Measurements from ENCODE around the gene CHST11. TPM values are rescaled to one million over a fixed set of nuclear protein-coding genes. Genes with fewer than 3 reads are reported as not detected.

The CHST11 gene
- polyA plus RNA-seq, 1 donor, result 2.0 TPM

DNA sequence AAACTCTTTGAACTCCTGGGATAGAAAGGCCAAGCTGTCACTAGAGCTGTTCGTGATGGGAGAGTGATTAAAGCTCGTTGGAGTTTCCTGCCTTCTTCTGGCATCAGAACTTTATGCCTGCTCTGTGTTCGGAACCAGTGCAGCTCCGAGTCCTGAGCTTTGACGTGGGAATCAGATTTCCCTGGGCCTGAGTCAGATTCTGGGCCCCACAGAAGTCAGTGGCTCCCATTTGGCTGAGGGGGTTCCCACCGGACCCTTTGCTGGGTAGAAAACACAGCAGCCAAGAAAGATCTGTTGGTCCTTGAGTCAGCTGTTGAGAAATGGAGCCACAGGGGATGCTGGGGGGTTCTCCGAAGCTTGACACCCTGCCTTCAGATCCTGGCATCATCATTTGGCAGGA lies 238.0 kb downstream of the CHST11 start:
- DNase-seq (ENCODE audit: low read depth), result no peak

DNA sequence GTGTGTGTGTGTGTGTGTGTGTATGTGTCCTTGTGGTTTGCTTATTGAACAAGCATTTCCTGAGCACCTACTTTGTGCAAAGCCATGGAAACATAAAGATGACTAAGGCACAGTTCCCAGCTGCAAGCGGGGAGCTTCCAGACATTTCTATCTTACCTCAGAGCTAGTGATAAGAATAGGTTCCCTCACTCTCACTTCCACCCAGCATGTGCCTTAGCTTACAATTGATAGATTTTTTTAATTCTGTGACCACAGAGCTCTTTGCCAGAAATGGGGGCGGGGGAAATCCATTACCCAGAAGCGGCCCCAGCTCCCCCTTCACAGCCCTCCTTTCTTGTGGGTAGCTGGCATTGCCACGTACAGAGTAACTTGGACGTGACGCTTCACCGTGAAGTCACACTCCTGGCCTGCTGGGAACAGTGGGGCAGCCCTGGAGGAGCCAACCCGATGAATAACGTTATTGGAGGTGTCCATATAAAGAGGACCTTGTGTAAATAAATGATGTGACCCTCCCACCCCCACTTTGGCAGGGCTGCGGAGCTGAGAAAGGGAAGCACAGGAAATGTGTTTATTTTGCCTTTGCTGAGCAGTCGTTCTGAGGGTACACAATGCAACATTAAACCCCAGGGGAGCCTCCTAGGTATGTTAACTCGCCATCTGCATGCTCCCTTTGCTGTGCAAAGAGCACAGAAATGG lies 238.9 kb downstream of the CHST11 start:
- no peak for DNase-seq (ENCODE audit: low read depth)

DNA sequence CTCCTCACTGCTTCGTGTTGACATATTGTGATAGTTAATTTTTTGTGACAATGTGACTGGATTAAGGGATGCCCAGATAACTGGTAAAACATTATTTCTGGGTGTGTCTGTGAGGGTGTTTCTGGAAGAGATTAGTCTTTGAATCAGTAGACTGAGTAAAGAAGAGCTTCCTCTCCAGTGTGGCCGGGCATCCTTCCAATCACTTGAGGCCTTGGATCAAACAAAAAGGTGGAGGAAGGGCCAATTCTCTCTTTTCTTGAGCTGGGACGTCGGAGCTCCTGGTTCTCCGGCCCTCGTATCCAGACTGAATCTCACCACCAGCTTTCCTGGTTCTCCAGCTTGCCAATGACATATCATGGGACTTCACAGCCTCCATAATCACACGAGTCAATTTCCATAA lies 240.4 kb downstream of the CHST11 start:
- no peak for DNase-seq (ENCODE audit: low read depth)

DNA sequence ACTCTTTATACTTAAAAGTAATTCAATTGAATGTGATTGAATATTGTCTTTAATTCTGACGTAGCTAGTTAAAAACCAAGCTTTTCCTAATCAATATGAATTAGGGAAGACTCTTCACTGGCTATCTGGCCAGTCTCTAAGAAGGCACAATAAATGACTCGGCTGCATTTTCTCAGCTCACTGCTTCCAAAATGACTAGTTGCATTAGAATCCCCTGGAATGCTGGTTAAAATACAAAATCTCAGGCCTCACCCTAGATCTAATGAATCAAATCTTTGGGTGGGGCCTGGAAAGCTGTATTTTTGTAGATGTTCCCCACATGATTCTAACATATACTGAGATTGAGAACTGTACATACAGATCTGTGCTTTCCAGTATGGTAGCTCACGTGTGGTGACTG lies 242.1 kb downstream of the CHST11 start:
- no peak for DNase-seq (ENCODE audit: low read depth)

DNA sequence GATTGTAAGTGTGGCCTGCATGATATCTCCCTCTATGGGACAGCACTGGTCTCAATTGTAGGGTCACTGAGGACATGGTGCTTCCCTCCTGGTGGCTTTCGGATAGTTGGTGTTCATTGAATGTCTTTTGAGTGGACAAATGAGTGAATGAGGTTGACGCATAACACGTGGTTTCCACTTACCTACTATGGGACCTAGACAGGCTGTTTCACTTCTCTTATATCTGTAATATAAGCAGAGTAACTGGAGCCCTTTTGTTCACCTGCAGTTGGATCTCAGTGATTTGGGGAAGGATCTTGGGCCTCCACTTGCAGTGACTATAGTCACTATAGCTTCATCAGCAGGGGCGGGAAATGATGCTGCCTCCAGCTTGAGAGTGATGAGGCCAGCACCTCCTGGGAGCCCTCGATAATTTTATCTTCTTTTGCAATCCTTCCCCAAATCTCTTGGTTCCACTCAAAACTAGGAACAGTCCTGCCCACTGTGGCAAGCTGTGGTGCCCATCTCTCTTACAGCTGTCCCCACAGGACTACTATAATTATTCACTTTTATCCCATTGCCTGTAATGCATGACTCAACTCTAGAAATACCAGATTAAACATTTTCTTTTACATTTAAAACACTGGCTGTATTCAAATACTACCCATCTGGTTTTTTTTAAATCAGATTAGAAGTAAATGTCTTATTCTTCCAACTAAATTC lies 242.9 kb downstream of the CHST11 start:
- DNase-seq (ENCODE audit: low read depth), result no peak

DNA sequence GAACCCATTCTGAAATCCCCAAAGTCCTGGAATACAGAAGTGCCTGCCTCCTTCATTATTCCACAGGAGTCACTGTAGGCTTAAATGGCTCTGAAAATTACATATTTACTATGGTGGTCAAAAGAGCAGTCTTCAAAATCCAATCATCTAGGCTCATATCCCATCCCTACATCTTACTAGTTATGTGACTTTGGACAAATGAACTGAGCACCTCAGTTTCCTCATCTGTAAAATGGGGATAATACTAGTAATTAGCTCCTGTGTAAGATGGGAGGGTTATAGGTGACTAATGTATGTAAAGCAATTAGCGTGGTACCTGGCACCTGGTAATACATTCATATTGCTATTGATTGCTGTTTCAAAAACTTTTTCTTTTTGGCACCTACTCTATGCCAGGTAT lies 243.6 kb downstream of the CHST11 start:
- no peak for DNase-seq (ENCODE audit: low read depth)

DNA sequence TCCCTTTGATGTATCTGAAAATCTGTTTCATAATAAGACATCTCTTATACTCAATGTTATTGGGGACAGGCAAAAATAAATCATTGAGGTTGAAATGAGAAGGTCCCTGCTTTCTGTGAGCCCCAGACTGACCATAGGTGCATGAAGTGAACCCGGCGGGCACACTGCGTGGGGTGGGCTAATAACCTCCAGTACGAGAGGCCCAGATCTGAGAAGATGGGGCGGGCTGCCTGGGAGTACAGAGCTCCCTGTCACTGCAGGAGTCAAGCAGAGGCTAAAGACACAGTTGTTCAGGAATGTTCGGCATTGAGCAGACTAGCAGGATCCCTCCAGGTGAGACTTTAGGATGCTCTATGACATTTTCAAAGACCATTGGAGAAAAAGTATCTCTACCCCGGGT lies 244.6 kb downstream of the CHST11 start:
- DNase-seq (ENCODE audit: low read depth), result no peak

DNA sequence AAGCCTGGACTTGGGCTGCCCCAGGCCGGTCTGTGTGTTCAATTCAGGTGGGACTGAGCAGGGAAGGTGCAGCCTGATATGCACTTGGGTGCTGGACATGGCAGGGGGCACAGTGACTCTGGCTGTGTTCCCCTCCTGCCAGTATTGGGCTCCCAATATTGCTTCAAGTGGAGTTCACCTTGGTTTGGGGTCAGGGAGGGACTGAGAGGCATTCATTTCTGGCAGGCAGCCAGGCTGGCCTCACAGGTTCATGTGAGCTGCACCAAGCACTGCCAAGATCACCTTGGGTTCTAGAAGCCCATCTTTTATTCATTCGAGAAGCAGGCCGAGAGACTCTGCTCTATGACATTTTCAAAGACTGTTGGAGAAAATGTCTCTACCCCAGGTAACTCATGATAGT lies 245.0 kb downstream of the CHST11 start:
- no peak for DNase-seq (ENCODE audit: low read depth)

DNA sequence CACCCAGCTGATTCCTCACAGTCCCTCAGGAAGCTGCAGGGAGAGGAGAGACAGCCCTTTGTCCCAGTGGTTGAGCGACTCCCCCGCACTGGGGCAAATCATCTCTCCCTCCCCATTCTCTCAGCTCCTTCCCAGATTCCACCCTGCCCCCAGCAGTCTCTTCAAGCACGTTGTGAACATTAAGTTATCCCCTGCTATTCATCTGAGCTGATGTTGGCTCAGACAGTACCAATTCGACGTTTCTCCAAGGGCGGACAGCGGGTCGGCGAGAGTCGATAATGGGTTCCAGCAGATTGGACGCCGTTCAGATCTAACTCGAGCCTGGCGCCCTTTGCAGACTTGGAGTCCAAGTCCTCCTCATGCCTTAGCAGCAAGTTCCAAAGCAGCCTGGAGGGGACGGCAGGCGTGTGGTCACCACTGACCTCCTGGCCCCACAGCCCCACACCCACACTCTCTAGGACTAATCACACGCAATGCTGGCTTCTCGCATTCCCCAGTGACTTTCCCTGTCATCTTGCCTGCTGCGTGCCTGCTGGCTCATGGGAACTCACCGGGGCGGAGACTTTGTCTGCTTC lies 245.9 kb downstream of the CHST11 start:
- peak; percentile 47 for DNase-seq (ENCODE audit: low read depth)

DNA sequence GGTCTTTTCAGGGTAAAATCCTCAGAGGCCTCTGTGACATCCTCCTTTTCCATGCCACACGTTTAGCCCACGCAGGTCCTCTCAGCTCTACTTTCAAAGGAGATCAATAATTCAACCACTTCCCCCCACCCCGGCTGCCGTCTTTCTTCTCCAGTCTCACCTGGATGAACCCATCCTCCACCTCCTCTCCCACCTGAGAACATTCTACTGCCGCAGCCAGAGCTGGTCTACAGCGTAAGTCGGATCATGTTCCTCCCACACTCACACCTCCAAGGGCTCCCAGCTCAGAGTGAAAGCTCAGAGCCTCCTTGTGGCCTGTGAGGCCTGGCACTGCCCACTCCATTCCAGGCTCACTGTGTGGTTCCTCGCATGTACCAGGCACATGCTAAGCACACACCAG lies 246.6 kb downstream of the CHST11 start:
- DNase-seq (ENCODE audit: low read depth), result no peak

DNA sequence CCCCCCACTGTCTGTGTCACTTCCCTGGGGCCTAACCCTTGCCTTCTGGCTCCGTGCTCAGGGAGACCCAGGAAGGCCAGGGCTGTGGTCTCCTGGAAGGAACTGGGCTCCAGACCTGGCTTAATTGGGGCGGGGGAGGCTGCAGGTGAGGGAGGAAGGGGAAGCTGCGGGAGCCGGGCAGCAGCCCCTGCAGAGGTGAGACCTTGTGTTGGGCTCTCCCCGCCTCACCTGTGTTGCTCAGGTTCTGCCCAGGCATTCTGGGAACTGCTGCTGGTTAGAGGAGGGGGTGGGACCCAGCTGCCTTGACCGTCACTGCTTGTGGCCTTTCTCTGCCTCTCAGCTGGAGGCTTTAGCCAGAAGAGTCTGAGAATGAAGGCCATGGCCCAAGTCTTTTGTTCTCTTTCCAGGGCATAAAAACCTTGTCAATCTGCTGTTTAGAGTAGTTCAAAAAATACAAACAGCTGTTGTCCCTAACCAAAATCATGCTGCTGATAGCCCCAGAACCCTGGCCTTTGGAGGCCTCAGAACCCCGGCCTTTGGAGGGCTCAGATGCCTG lies 247.6 kb downstream of the CHST11 start:
- DNase-seq (ENCODE audit: low read depth), result no peak

DNA sequence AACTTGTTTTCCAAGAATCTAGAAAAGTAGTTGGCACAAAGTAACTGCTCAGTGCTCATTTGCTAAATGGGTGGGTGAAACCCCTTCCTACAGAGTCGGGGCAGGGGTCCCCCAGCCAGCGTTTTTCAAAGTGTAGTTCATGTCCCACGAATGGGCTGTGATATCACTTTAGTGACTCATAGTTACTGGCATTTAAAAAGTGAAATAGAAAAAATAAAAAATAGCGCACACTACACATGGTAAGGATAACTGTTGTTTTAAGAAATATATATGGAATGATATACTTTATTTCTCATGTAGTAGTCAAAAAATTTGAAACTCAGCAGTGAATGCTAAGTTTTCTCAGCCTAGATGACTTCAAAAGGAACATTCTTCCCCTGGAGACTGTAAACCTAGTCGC lies 250.4 kb downstream of the CHST11 start:
- DNase-seq (ENCODE audit: low read depth), result no peak

DNA sequence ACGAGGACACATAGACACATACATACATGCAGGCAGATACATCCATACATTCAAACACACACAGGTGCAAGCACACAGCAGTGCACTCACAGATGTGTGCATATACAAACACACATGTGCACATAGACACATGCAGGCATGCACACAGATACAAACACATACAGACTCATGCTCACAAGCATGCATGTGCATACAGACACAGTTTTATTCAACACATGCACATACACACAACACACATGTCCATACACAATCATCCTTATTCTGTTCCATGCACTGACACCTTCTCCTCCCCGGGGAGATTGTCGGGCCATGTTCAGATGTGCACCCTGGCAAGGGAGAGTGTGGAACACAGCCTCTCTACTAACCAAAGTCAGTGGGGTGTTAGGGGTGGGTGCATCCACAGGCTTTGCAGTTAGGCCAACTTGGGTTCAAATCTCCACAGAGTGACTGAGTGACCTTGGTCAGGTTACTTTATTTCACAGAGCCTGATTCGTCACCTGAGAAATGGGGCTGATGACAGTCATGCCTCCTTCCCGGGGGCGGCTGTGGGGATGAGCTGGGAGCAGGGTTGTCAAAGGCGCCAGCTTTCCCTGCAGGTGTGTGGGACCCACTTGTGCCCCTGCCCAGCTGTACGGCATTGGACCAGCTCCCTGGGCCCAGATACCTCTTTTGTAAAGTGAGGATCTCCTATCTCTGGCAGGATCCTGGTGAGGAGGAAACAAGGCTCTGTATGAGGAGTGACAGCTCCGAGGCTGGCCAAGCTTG lies 251.2 kb downstream of the CHST11 start:
- no peak for DNase-seq (ENCODE audit: low read depth)

DNA sequence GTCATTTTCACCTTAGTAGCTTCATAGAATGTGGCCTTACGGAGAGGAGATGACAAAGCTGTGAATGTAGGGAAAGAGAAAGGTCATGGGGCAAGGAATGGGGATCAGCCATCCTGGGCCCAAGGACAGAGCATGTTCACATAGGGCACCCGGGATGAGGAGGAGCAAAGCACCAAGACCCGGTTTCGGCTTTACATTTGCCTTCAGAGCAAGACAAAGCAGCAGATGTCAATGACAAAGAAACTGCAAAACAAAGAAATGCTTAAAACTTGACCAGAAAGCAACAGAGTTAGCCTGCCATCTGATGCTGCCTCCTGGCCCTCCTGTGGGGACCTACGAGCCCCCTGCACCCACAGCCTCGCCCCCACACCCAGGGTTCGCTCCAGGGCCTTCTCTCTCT lies 252.1 kb downstream of the CHST11 start:
- DNase-seq (ENCODE audit: low read depth), result no peak

DNA sequence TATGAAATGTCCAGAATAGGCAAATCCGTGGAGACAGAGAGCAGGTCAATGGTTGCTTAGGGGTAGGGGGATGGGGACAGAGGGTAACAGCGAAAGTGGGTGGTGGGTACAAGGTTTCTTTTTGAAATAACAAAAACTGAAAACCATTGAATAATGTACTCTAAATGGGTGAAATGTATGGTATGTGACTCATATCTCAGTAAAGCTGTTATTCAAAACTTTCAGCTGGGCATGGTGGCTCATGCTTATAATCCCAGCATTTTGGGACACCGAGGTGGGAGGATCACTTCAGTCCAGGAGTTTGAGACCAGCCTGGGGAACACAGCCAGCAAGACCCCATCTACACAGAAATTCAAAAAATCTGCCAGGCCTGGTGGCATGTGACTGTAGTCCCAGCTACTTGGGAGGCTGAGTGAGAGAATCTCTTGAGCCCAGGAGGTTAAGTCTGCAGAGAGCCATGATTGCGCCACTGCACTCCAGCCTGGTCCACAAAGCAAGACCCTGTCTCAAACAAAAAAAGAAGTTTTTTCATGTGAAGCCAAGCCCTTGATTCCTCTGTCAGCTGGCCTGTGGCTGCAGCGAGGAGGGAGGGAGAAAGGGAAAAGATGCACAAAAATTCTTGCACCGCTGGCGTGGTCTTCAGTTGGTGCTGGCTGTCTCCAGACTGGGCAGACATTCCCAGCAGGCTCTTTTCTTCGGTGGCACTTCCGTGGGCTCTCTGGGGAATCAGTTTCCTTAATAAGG lies 253.1 kb downstream of the CHST11 start:
- no peak for DNase-seq (ENCODE audit: low read depth)

DNA sequence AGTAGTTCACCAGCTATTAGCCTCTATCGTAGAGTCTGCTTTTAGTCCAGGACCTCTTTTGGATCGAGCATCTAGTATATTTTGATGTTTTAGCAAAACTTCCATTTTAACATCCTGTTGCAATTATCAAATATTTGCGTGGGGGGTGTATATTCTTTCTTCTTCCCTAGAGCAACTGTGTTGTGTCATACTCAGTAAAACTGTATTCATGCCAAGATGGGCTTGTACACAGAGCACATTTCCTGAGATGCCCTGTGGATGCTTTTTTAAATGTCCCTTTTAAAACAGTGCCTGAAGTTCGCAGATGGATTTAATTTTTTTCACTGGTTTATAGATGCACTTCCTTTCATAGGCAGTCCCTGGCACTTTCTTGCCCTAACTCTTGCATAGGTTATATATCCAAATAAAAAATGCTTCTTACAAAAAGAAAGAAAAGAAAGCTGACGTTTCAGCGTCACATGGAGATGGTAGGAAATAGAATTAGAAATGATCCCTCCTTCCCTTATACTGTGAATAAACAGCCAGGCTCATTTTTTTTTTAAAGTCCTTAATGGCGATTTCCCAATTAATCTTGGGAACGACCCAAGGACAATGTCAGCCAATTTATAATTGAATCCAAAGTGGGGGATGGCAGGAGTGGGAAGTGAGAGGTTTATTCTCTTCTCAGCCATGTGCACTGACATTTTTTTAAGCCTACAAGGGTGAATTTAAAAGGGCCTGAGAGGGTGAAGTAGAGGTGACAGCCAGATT lies 254.4 kb downstream of the CHST11 start:
- DNase-seq (ENCODE audit: low read depth), result no peak

DNA sequence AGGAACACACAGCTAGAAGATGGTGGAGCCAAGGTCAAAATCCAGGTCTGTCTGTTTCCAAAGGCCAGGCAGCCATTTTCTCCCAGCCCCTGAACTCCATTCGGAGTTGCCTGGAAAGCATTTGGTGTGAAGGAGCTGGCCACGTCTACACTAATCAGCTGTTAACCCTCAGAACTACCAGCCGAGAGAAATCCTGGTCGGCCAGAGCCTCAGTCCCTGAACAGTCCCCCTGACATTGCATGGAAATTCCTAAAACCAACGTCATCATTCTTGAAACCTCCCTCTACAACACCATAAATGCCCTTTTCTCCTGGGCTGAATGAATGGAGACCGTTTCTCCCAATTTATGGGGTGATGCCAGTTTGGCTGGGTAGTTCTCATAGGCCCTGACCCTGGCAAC lies 255.7 kb downstream of the CHST11 start:
- DNase-seq (ENCODE audit: low read depth), result no peak

DNA sequence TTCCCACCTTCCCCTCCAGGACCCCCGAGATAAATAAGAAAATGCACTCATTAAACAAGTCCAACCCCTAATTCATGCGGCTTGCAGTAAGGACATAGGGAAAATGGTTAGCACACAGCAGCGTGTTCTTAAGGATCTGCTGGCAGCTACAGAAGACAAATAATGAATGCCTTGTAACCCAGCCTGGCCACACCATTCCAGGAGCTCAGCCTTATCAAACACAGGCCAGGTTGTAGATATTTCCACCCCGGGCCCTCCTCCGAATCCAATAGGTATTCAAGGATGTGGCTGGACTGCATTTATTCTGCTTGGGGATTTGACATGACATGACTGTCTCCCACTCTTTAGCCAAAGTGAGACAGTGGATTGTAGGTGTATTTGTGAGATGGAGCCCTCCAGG lies 256.2 kb downstream of the CHST11 start:
- no peak for DNase-seq (ENCODE audit: low read depth)

DNA sequence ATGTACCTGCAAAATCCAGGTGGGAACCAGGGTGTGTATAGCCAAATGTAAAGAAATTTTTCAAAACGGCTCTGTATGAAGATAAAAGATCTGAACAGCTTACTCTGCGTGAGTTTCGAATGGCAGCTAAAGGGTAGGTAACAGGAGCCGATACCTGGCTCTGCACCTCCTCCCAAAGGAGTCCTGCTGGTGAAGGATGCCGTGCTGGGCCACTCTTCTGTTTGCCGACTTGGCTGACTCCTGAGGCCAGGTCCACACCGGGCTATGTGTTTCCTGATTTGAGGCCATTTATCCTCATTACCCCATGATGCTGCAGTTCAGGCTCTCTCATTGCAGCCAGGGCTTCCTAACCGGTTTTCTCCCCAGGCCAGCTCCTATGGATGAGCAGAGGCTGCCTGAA lies 256.7 kb downstream of the CHST11 start:
- no peak for DNase-seq (ENCODE audit: low read depth)

DNA sequence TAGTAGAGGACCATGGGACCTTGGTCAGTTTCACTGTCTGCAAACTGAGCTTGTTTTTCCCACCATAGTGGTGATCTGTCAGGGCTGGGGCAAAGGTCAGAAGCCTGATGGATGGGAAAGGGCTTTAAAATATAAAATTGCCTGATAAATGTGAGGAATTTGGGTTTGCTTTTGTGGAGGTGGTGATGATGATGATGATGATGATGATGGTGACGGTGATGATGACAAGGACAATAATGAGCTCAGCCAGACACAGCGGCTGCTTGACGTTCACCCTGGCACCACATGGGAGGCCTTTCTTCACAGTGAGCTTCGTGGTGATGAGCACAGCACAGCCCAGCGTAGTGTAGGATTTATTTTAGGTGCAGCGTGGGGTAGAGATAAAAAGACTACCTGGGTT lies 257.6 kb downstream of the CHST11 start:
- no peak for DNase-seq (ENCODE audit: low read depth)

DNA sequence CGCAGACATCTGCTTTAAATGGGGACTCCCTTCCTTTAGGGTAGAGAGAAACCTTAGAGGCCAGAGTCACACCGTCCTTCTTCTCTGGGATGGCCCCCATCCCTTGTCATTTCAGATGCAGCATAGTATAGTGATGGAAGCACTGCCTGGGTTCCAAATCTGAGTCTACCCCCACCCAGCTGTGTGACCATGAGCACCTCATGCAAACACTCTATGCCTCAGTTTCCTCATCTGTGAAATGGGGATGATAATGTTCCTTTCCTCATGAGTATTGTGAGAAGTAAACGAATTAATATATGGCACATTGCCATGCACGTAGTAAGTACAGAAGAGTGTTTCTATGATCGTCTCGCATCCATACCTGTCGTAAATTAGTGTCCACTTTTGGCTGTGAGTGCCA lies 259.4 kb downstream of the CHST11 start:
- DNase-seq (ENCODE audit: low read depth), result no peak

Measured in forelimb muscle (tissue), 1 donor.